IMR-90 (cell line): ENCODE results near the gene ZMYM4. TPM values are rescaled to one million over a fixed set of nuclear protein-coding genes. Genes with fewer than 3 reads are reported as not detected.

Source experiments
- ATAC-seq: fragments of 200-7000 bp; cut with Tn5 transposase; 2 replicates; pipeline ENCODE4 v1.9.1; 2020; ENCODE audit warnings: low read depth, mild to moderate bottlenecking, moderate library complexity
- BruUV-seq: library from RNA; stranded (reverse); fragments of 400-500 nt; replicated peaks from 2 replicates; lab custom pipeline; 2021; lab: Mats Ljungman, UMichigan
- CTCF ChIA-PET: fragments of 300-600 bp; formaldehyde crosslinking; extraction: SDS; loops from one replicate; lab custom pipeline; 2021; ENCODE audit warnings: antibody characterized with exemption; lab: Yijun Ruan, JAX
- POLR2A ChIA-PET: fragments of 300-600 bp; sonication (Branson Sonifier 250); formaldehyde crosslinking; loops from one replicate; lab custom pipeline; 2022; ENCODE audit warnings: antibody characterized with exemption; ENCODE audit not compliant: unreplicated experiment; lab: Charles Lee
- DNase-seq: peaks from one replicate; pipeline ENCODE4 v3.0.0; 2013
- H2AFZ ChIP-seq: replicated peaks from 2 replicates; pipeline ENCODE3; 2013; ENCODE audit warnings: low read length, mild to moderate bottlenecking; ENCODE audit not compliant: poor library complexity
- H2AK5ac ChIP-seq: 2 replicates; pipeline ENCODE4 v1.6.1; 2013; ENCODE audit warnings: low read depth, low read length, inconsistent platforms
- H2AK9ac ChIP-seq: replicated peaks from 2 replicates; pipeline ENCODE3; 2013; ENCODE audit warnings: mild to moderate bottlenecking, low read depth, low read length, moderate library complexity; ENCODE audit not compliant: poor library complexity
- H2BK120ac ChIP-seq: 2 replicates; pipeline ENCODE4 v1.6.1; 2013; ENCODE audit warnings: low read depth, low read length, inconsistent platforms
- H2BK15ac ChIP-seq: 3 replicates; pipeline ENCODE4 v1.6.1; 2013; ENCODE audit warnings: low read depth, low read length, inconsistent platforms
- H2BK20ac ChIP-seq: 2 replicates; pipeline ENCODE4 v1.6.1; 2013; ENCODE audit warnings: low read depth, mild to moderate bottlenecking, inconsistent platforms, low read length, moderate library complexity
- H2BK5ac ChIP-seq: 2 replicates; pipeline ENCODE4 v1.6.1; 2013; ENCODE audit warnings: mild to moderate bottlenecking, low read depth, low read length, inconsistent platforms; ENCODE audit not compliant: poor library complexity, severe bottlenecking
- H3K14ac ChIP-seq: replicated peaks from 2 replicates; pipeline ENCODE4 v1.6.1; 2013; ENCODE audit warnings: low read depth, low read length, inconsistent platforms
- H3K18ac ChIP-seq: 2 replicates; pipeline ENCODE4 v1.6.1; 2013; ENCODE audit warnings: low read depth, low read length, control low read depth
- H3K23ac ChIP-seq: 2 replicates; pipeline ENCODE4 v1.6.1; 2013; ENCODE audit warnings: low read depth, low read length, inconsistent platforms
- H3K27ac ChIP-seq: 2 replicates; pipeline ENCODE4 v1.5.1; 2013; ENCODE audit warnings: mild to moderate bottlenecking, control low read depth, low read length; ENCODE audit not compliant: insufficient read depth
- H3K27me3 ChIP-seq: 2 replicates; pipeline ENCODE4 v1.6.1; 2013; ENCODE audit warnings: low read length; ENCODE audit not compliant: control insufficient read depth, insufficient read depth
- H3K36me3 ChIP-seq: 2 replicates; pipeline ENCODE4 v1.6.1; 2013; ENCODE audit warnings: low read length, mixed read lengths; ENCODE audit not compliant: control insufficient read depth, insufficient read depth
- H3K4ac ChIP-seq: 2 replicates; pipeline ENCODE4 v1.6.1; 2013; ENCODE audit warnings: low read depth, low read length, inconsistent platforms
- H3K4me1 ChIP-seq: 2 replicates; pipeline ENCODE4 v1.6.1; 2013; ENCODE audit warnings: low read length, mixed read lengths; ENCODE audit not compliant: control insufficient read depth, insufficient read depth
- H3K4me2 ChIP-seq: 2 replicates; pipeline ENCODE4 v1.6.1; 2013; ENCODE audit warnings: low read depth, mild to moderate bottlenecking, control low read depth, low read length, moderate library complexity
- H3K4me3 ChIP-seq: 2 replicates; pipeline ENCODE4 v1.5.1; 2013; ENCODE audit warnings: low read depth, mild to moderate bottlenecking, control low read depth, low read length, moderate library complexity; ENCODE audit not compliant: insufficient read depth
- H3K56ac ChIP-seq: 2 replicates; pipeline ENCODE4 v1.6.1; 2013; ENCODE audit warnings: low read length, inconsistent platforms; ENCODE audit not compliant: insufficient read depth; ENCODE audit errors: extremely low read depth
- H3K79me1 ChIP-seq, 2 experiments: 2 replicates each; pipeline ENCODE4 v1.6.1; 2013; ENCODE audit warnings: low read length in 2 of 2, inconsistent platforms in 1 of 2, low read depth in 1 of 2
- H3K9ac ChIP-seq: 2 replicates; pipeline ENCODE4 v1.6.1; 2013; ENCODE audit warnings: low read depth, low read length, control low read depth
- H3K9me1 ChIP-seq: 2 replicates; pipeline ENCODE4 v1.6.1; 2013; ENCODE audit warnings: low read length, inconsistent platforms; ENCODE audit not compliant: insufficient read depth
- H3K9me3 ChIP-seq: 2 replicates; pipeline ENCODE4 v1.6.1; 2013; ENCODE audit warnings: low read length; ENCODE audit not compliant: control insufficient read depth, insufficient read depth
- H4K20me1 ChIP-seq: 2 replicates; pipeline ENCODE4 v1.6.1; 2013; ENCODE audit warnings: low read length, inconsistent platforms; ENCODE audit not compliant: insufficient read depth
- H4K5ac ChIP-seq: 2 replicates; pipeline ENCODE4 v1.6.1; 2013; ENCODE audit warnings: mild to moderate bottlenecking, low read depth, low read length, control low read depth
- H4K8ac ChIP-seq, 2 experiments: 2 replicates each; pipeline ENCODE4 v1.6.1; 2013; ENCODE audit warnings: low read depth in 2 of 2, low read length in 2 of 2, control low read depth in 1 of 2, inconsistent platforms in 1 of 2
- H4K91ac ChIP-seq: 2 replicates; pipeline ENCODE4 v1.6.1; 2013; ENCODE audit warnings: low read depth, low read length, inconsistent platforms; ENCODE audit not compliant: insufficient read depth
- CEBPB ChIP-seq: IDR thresholded peaks from 2 replicates; pipeline ENCODE4 v1.6.1; 2012; ENCODE audit warnings: low read depth, low read length, improper control_type of control experiment
- CTCF ChIP-seq: conservative IDR thresholded peaks from 2 replicates; pipeline ENCODE4 v1.5.1; 2012; ENCODE audit warnings: mild to moderate bottlenecking, low read depth, low read length, improper control_type of control experiment
- WGBS, 2 experiments: methylation state at CpG; one replicate each; pipeline versions ENCODE4 v1.1.5 to v1.1.7; 2013; ENCODE audit warnings: missing lambda C conversion rate in 2 of 2; ENCODE audit not compliant: insufficient read length in 1 of 2; ENCODE audit errors: extremely low coverage in 2 of 2; 5-methylcytosine and 5-hydroxymethylcytosine counted together
- dilution Hi-C: fragments of 300-500 bp; cut with HindIII; formaldehyde crosslinking; loops from one replicate; pipeline ENCODE4 v1.14.3; 2018; ENCODE audit warnings: low sequenced_read_pairs; ENCODE audit not compliant: unreplicated experiment
- in situ Hi-C: fragments of 300-500 bp; cut with MboI; formaldehyde crosslinking; loops from 3 replicates; pipeline ENCODE4 v1.14.3; 2019; ENCODE audit warnings: low sequenced_read_pairs, inconsistent platforms, mixed read lengths
- intact Hi-C: fragments of 100-400 bp; cut with micrococcal nuclease; formaldehyde crosslinking; loops from 2 replicates; pipeline ENCODE4 v1.10.0; 2022
- polyA plus RNA-seq, 3 experiments: library from polyadenylated mRNA; depleted of rRNA; stranded (reverse); fragments of >200 nt; gene quantifications; 2 replicates each; pipeline ENCODE4 v1.2.3, GENCODE V29; 2012; ENCODE audit warnings: low replicate concordance in 1 of 3
- total RNA-seq: library from RNA; depleted of rRNA; stranded (reverse); fragments of >200 nt; gene quantifications from 2 replicates; pipeline ENCODE4 v1.2.3, GENCODE V29; 2012

Gene ZMYM4
- total and polyA plus RNA-seq, 2 of the 4 experiments (the other 2 are of a cell fraction), result 14.7 to 53.8 TPM

GRCh38 chr1:35220976-35221375, 47.5 kb upstream of the ZMYM4 start:
- Histone ChIP-seq H4K5ac (no peak overlapping the region), H3K9me1 (0 out of 2 replicates have a peak, but pooled peaks cover 3% of the 10 kb centered on the region), H4K8ac (no peak overlapping the region), H3K56ac (no peak overlapping the region), H2BK15ac (no peak overlapping the region), H3K23ac (no peak overlapping the region), H3K79me1 (no peaks in the 10 kb centered on the region), H4K91ac (no peak overlapping the region), H4K20me1 (no peaks in the 10 kb centered on the region), H2BK20ac (no peak overlapping the region), H2AK9ac (no peak overlapping the region), H3K4me3 (no peak overlapping the region), H3K9ac (no peak overlapping the region), H2AFZ (peak overlapping the region; percentile 58), H3K4me2 (no peak overlapping the region), H2BK120ac (no peak overlapping the region), H3K36me3 (no peaks in the 10 kb centered on the region), H3K18ac (no peak overlapping the region), H2AK5ac (no peak overlapping the region), H2BK5ac (no peak overlapping the region), H3K9me3 (no peaks in the 10 kb centered on the region), H3K27me3 (no peaks in the 10 kb centered on the region), H3K4ac (no peak overlapping the region), H3K14ac (no peak overlapping the region), H3K27ac (no peak overlapping the region), H3K4me1 (peaks cover 13% of the 10 kb centered on the region)
- in situ Hi-C loops (no loop called here), intact Hi-C loops (loop anchor here (5.0 kb wide), 1 partner anchor 66 kb away; no protein-coding TSS in a partner anchor), dilution Hi-C loops (no loop called here)
- no peak; the same call in 1 of the 2 replicates for ATAC-seq
- POLR2A ChIA-PET, result no interaction called here
- BruUV-seq, result no TSS peak
- DNase-seq, result no peak
- TF ChIP-seq CTCF, result peak; percentile 30; the same call in 1 of the 2 replicates
- no peak for TF ChIP-seq CEBPB
- WGBS, 2 experiments, result 48% methylated on average over 2 of the region's 2 CpGs; no CpG with 5 or more reads in 1 of the 2 experiments
- CTCF ChIA-PET, result interaction anchor here (1.2 kb wide), 1 partner anchor 28 kb away, joined by 3 read pairs; the partner anchor contains the start of gene SFPQ
